ENCODE measurements around the gene MINDY3. TPM values are rescaled to one million over a fixed set of nuclear protein-coding genes. Genes with fewer than 3 reads are reported as not detected.

MINDY3 gene
- total RNA-seq, 1 experiment from 2014 or later, result 10.4 TPM

DNA sequence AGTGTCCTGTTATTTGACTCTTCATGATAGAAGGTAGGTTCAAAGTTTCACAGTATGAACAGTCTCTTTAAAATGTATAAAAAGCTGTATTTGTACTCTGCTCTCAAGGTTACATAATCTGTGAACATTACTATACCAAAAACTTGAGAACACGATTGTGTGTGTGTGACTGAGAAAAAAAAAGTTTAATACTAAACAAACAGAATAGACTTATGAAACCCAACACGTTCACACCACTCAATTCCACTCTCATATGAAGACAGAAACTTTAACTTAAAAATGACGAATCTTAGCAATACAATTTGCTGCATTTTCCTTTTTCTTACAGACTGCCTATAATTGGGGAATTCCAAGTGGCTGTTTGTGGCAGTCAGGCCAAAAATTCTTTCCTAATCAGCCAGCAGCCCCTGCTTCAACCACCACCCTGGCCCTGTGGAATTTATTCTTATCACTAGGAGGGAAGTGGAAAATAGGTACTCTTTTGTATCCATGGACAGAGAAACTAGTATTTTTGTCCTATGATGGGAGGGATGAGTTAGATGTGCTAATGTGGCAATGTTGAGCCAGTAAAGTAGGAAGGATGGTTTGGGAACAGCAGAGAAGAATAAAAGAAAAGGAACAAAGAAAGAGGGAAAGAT is 42.8 kb downstream of the MINDY3 start:
- POLR2A ChIA-PET, result no interaction called here
- H3K27me3 ChIP-seq (ENCODE audit: control insufficient read depth, insufficient read depth, low read length), result no peaks in the 10 kb centered on the region
- in situ Hi-C loops (cut with HindIII; ENCODE audit: low pct_unique_long_range_greater_than_20kb, low sequenced_read_pairs) (no loop called here), intact Hi-C loops (cut with micrococcal nuclease; ENCODE audit: unreplicated experiment) (no loop called here)
- no peak overlapping the region for H3K4me3 ChIP-seq (ENCODE audit: low read depth in 2 of 2, low read length in 2 of 2)
- no TSS peak for BruUV-seq (replicated peaks)
- no peak overlapping the region for H3K27ac ChIP-seq (ENCODE audit: low read length)
- TF ChIP-seq POLR2AphosphoS5 (IDR thresholded peaks at IDR 0.05; ENCODE audit: low read depth, low read length) (no peak), TCF7L2 (IDR thresholded peaks at IDR 0.05; ENCODE audit: low read depth, low read length) (no peak), SIN3A (IDR thresholded peaks at IDR 0.05; ENCODE audit: borderline replicate concordance, insufficient read depth, low read depth, low read length) (no peak)
- TF ChIP-seq, protein P1, sequence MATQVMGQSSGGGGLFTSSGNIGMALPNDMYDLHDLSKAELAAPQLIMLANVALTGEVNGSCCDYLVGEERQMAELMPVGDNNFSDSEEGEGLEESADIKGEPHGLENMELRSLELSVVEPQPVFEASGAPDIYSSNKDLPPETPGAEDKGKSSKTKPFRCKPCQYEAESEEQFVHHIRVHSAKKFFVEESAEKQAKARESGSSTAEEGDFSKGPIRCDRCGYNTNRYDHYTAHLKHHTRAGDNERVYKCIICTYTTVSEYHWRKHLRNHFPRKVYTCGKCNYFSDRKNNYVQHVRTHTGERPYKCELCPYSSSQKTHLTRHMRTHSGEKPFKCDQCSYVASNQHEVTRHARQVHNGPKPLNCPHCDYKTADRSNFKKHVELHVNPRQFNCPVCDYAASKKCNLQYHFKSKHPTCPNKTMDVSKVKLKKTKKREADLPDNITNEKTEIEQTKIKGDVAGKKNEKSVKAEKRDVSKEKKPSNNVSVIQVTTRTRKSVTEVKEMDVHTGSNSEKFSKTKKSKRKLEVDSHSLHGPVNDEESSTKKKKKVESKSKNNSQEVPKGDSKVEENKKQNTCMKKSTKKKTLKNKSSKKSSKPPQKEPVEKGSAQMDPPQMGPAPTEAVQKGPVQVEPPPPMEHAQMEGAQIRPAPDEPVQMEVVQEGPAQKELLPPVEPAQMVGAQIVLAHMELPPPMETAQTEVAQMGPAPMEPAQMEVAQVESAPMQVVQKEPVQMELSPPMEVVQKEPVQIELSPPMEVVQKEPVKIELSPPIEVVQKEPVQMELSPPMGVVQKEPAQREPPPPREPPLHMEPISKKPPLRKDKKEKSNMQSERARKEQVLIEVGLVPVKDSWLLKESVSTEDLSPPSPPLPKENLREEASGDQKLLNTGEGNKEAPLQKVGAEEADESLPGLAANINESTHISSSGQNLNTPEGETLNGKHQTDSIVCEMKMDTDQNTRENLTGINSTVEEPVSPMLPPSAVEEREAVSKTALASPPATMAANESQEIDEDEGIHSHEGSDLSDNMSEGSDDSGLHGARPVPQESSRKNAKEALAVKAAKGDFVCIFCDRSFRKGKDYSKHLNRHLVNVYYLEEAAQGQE (IDR thresholded peaks at IDR 0.05; ENCODE audit: insufficient read depth in 1 of 2, low read depth in 2 of 2, low read length in 1 of 2), result no peak
- TF ChIP-seq, protein P2, sequence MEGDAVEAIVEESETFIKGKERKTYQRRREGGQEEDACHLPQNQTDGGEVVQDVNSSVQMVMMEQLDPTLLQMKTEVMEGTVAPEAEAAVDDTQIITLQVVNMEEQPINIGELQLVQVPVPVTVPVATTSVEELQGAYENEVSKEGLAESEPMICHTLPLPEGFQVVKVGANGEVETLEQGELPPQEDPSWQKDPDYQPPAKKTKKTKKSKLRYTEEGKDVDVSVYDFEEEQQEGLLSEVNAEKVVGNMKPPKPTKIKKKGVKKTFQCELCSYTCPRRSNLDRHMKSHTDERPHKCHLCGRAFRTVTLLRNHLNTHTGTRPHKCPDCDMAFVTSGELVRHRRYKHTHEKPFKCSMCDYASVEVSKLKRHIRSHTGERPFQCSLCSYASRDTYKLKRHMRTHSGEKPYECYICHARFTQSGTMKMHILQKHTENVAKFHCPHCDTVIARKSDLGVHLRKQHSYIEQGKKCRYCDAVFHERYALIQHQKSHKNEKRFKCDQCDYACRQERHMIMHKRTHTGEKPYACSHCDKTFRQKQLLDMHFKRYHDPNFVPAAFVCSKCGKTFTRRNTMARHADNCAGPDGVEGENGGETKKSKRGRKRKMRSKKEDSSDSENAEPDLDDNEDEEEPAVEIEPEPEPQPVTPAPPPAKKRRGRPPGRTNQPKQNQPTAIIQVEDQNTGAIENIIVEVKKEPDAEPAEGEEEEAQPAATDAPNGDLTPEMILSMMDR (IDR thresholded peaks at IDR 0.05), result no peak
- H3K4me1 ChIP-seq (ENCODE audit: control insufficient read depth, insufficient read depth, low read length), result no peaks in the 10 kb centered on the region
- peaks cover 3% of the 10 kb centered on the region; the same call in 1 of the 2 replicates for H3K36me3 ChIP-seq (ENCODE audit: control insufficient read depth, insufficient read depth, low read length)
- DNase-seq (ENCODE audit: low read depth, low spot score) (no peak), ATAC-seq (no peak)
- CTCF ChIA-PET, result no interaction called here
- no peaks in the 10 kb centered on the region for H3K9me3 ChIP-seq (ENCODE audit: control insufficient read depth, insufficient read depth, low read depth, low read length)

DNA sequence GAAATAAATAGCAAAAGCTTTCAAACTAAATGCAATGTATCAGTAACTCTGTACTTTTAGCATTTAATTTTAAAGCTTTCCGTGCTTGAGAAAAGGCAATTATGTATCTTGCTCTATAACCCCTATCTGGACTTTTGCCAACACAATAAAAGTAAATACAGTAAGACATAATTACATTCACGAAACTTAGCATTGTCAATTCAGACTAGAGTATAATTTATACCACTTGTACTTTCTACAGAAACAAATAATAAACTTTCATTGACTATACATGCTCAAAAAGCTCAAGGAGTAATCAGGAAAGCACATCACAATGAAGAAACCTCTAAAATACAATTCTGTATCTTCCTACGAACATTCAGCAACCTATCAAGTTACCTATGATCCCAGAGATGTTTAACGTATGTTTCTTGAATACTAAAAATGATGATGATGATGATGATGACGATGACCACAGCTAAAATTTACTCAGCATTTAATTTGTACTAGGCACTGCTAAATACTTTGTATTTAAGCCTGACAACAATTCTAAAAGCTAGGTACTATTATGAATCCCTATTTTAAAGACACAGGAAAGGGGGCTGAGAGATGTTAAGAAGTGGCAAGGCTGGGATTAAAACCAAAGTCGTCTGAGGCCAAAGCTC is 44.9 kb downstream of the MINDY3 start:
- ChIA-PET CTCF (no interaction called here), POLR2A (no interaction called here)
- Histone ChIP-seq H3K36me3 (ENCODE audit: control insufficient read depth, insufficient read depth, low read length) (no peaks in the 10 kb centered on the region), H3K4me3 (ENCODE audit: low read depth in 2 of 2, low read length in 2 of 2) (no peak overlapping the region), H3K9me3 (ENCODE audit: control insufficient read depth, insufficient read depth, low read depth, low read length) (no peaks in the 10 kb centered on the region), H3K4me1 (ENCODE audit: control insufficient read depth, insufficient read depth, low read length) (no peaks in the 10 kb centered on the region), H3K27ac (ENCODE audit: low read length) (no peak overlapping the region), H3K27me3 (ENCODE audit: control insufficient read depth, insufficient read depth, low read length) (no peaks in the 10 kb centered on the region)
- intact Hi-C loops (cut with micrococcal nuclease; ENCODE audit: unreplicated experiment), result no loop called here
- BruUV-seq (replicated peaks), result no TSS peak
- TF ChIP-seq SIN3A (IDR thresholded peaks at IDR 0.05; ENCODE audit: borderline replicate concordance, insufficient read depth, low read depth, low read length) (no peak), TCF7L2 (IDR thresholded peaks at IDR 0.05; ENCODE audit: low read depth, low read length) (no peak), POLR2AphosphoS5 (IDR thresholded peaks at IDR 0.05; ENCODE audit: low read depth, low read length) (no peak)
- TF ChIP-seq, protein P1 (IDR thresholded peaks at IDR 0.05; ENCODE audit: insufficient read depth in 1 of 2, low read depth in 2 of 2, low read length in 1 of 2), result no peak
- TF ChIP-seq, protein P2 (IDR thresholded peaks at IDR 0.05), result no peak
- no peak for DNase-seq (ENCODE audit: low read depth, low spot score)
- no peak for ATAC-seq
- in situ Hi-C loops (cut with HindIII; ENCODE audit: low pct_unique_long_range_greater_than_20kb, low sequenced_read_pairs), result no loop called here

All from Panc1 (cell line).